ENCODE data around the gene OPA1. TPM values are rescaled to one million over a fixed set of nuclear protein-coding genes. Genes with fewer than 3 reads are reported as not detected.

OPA1 gene, protein sequence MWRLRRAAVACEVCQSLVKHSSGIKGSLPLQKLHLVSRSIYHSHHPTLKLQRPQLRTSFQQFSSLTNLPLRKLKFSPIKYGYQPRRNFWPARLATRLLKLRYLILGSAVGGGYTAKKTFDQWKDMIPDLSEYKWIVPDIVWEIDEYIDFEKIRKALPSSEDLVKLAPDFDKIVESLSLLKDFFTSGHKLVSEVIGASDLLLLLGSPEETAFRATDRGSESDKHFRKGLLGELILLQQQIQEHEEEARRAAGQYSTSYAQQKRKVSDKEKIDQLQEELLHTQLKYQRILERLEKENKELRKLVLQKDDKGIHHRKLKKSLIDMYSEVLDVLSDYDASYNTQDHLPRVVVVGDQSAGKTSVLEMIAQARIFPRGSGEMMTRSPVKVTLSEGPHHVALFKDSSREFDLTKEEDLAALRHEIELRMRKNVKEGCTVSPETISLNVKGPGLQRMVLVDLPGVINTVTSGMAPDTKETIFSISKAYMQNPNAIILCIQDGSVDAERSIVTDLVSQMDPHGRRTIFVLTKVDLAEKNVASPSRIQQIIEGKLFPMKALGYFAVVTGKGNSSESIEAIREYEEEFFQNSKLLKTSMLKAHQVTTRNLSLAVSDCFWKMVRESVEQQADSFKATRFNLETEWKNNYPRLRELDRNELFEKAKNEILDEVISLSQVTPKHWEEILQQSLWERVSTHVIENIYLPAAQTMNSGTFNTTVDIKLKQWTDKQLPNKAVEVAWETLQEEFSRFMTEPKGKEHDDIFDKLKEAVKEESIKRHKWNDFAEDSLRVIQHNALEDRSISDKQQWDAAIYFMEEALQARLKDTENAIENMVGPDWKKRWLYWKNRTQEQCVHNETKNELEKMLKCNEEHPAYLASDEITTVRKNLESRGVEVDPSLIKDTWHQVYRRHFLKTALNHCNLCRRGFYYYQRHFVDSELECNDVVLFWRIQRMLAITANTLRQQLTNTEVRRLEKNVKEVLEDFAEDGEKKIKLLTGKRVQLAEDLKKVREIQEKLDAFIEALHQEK
- 64.3 and 87.4 TPM in 2 replicates for total RNA-seq

DNA sequence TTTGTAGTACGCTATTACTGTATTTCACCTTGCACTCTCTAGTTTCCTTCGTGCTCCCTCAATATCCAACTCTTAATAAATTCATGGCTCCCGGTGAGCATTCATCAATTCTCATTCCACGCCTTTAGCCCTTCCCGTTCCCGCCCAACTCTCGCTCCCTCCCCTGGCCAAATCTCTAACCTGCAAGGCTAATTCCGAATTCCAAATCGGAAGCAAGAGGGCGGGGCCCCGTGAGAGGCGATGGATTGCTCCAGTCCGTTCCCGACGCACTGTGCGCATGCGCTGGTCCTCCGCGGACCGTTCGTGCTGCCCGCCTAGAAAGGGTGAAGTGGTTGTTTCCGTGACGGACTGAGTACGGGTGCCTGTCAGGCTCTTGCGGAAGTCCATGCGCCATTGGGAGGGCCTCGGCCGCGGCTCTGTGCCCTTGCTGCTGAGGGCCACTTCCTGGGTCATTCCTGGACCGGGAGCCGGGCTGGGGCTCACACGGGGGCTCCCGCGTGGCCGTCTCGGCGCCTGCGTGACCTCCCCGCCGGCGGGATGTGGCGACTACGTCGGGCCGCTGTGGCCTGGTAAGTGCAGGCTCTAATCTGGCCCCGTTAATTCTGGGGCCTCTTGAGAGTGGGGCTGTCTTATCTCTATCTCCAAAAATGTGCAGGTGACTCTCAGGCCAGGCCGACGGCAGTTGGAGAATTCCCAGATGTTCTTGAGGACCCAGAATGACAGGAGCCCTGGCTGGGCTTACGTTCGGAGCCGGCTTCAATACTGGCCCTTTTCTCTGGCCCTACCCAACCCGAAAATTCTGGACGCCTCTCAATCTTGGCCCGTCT is at the start of gene OPA1:
OPA1 (plus strand) TSS at position 368 of the 827 bp plus-strand sequence; CDS start at position 538, 170 bp downstream.

DNA sequence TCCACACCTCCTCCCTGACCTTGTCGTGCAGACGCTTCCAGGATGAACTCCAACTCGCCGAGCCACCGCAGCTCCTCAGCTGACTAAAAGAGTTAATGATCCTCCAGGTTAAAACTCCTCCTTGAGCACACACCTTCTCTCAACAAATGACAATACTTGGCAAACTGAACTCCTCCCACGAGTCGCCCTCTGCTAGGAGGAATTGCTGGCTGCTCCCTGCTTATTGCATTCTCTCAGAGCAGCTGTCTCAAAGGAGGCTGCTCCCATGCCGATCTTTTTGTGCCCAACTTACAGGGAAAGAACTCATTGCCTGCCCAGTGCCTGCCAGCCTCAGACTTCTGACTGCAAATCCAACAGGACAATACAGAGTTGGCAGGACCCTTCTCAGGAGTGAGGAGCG is 38.2 kb upstream of the OPA1 start, which contains the start of gene ATP13A4:
ATP13A4 (minus strand) TSS at position 85 of the 400 bp plus-strand sequence. CDS start 96 bp downstream, outside the sequence.

Other genes starting within 250 kb of the OPA1 start
- gene ATP13A5, start 214.5 kb upstream of the OPA1 start, total RNA-seq: not detected in 2 replicates
- 0.48 and 1.1 TPM in 2 replicates for gene ATP13A4, start 38.3 kb upstream of the OPA1 start, total RNA-seq

Data from tracheal epithelial cell (primary cell).